Thyroid gland (tissue), 4 donors: ENCODE data around the gene OR51D1. TPM values are rescaled to one million over a fixed set of nuclear protein-coding genes. Genes with fewer than 3 reads are reported as not detected.

Experiments
- DNase-seq, 2 donors: peaks; one replicate each; pipeline ENCODE4 v3.0.0-alpha.2; 2019
- H3K27ac ChIP-seq, 3 donors: fragments of 200-600 bp; sonication (generic); 1 replicate in 2 of 3; 2 replicates in 1 of 3; pipeline ENCODE4 v1.5.1; 2016 to 2019; ENCODE audit warnings: mild to moderate bottlenecking in 1 of 3, moderate library complexity in 1 of 3
- H3K27me3 ChIP-seq: fragments of 200-600 bp; sonication (generic); one replicate; pipeline ENCODE4 v1.5.1; 2019
- H3K36me3 ChIP-seq, 2 donors: fragments of 200-600 bp; sonication (generic); one replicate each; pipeline ENCODE4 v1.5.1; 2016 to 2019
- H3K4me1 ChIP-seq, 2 donors: fragments of 200-600 bp; sonication (generic); one replicate each; pipeline ENCODE4 v1.5.1; 2017 to 2019
- H3K4me3 ChIP-seq, 3 donors: fragments of 200-600 bp; sonication (generic); replicated peaks in 1 of 3; 1 replicate in 2 of 3; 2 replicates in 1 of 3; pipeline ENCODE4 v1.5.1; 2016; ENCODE audit warnings: mild to moderate bottlenecking in 1 of 3
- H3K9me3 ChIP-seq: fragments of 200-600 bp; sonication (generic); one replicate; pipeline ENCODE4 v1.5.1; 2017
- CTCF ChIP-seq, 6 experiments: fragments of 200-600 bp in 3 of 6; fragments of 450-650 bp in 3 of 6; sonication (generic) in 3 of 6; IDR thresholded peaks; one replicate each; pipeline ENCODE4 v1.5.1; 2016 to 2019; ENCODE audit warnings: antibody characterized with exemption in 6 of 6, mild to moderate bottlenecking in 2 of 6, inconsistent platforms in 1 of 6, moderate library complexity in 1 of 6
- POLR2A ChIP-seq, 2 donors: fragments of 450-650 bp; IDR thresholded peaks; one replicate each; pipeline ENCODE4 v1.6.1; 2017; ENCODE audit warnings: antibody characterized with exemption in 2 of 2, mild to moderate bottlenecking in 2 of 2, moderate library complexity in 1 of 2
- WGBS, 2 donors: methylation state at CpG; one replicate each; pipeline ENCODE4 v1.1.5; 2017; 5-methylcytosine and 5-hydroxymethylcytosine counted together
- intact Hi-C: fragments of 100-400 bp; cut with DNase I; formaldehyde crosslinking; loops from one replicate; pipeline ENCODE4 v1.15.1; 2023
- total RNA-seq, 4 donors: library from RNA; depleted of rRNA; stranded (reverse); fragments of >200 nt; gene quantifications; one replicate each; pipeline ENCODE4 v1.2.3, GENCODE V29; 2016

OR51D1 gene
- not detected for total RNA-seq

GRCh38 chr11:4636962-4637661 is at the start of gene OR51D1:
TSS of gene OR51D1 (plus strand) at chr11:4637477. CDS start at chr11:4639791, 2,314 bp downstream.
- intact Hi-C loops: loop anchor here (5.0 kb wide), 1 partner anchor 370 kb away; no protein-coding TSS in a partner anchor

GRCh38 chr11:4589017-4589416 is 48.3 kb upstream of the OR51D1 start:
- intact Hi-C loops: no loop called here
- H3K36me3 ChIP-seq: no peaks in the 10 kb centered on the region
- no peaks in the 10 kb centered on the region for H3K9me3 ChIP-seq
- H3K27me3 ChIP-seq: no peaks in the 10 kb centered on the region
- no peak for TF ChIP-seq CTCF (IDR thresholded peaks at IDR 0.05)
- WGBS, 2 donors: 64 to 78% methylated on average over 3 of the region's 3 CpGs
- H3K4me1 ChIP-seq: no peaks in the 10 kb centered on the region
- no peak for DNase-seq
- H3K27ac ChIP-seq: no peak overlapping the region
- H3K4me3 ChIP-seq: no peak overlapping the region

More at GRCh38 chr11:4636962-4637661, at the start of gene OR51D1:
- no peak within 1 kb of the TSS for H3K27ac ChIP-seq
- H3K27me3 ChIP-seq: no peaks in the 10 kb centered on the region
- H3K9me3 ChIP-seq: no peaks in the 10 kb centered on the region
- DNase-seq: peak; percentile 73 to 80
- H3K4me1 ChIP-seq: no peaks in the 10 kb centered on the region
- 28 to 33% methylated on average over 18 to 21 of the region's 21 CpGs for WGBS, 2 donors
- TF ChIP-seq CTCF (IDR thresholded peaks at IDR 0.05): peak; percentile 73 to 89 (median 80)
- no peak for TF ChIP-seq POLR2A (IDR thresholded peaks at IDR 0.05)
- no peak within 1 kb of the TSS for H3K4me3 ChIP-seq
- no peaks in the 10 kb centered on the region for H3K36me3 ChIP-seq

GRCh38 chr11:4593739-4594138 is 43.5 kb upstream of the OR51D1 start, which contains the start of gene OR52I1:
TSS of gene OR52I1 (plus strand) at chr11:4594039. CDS start at chr11:4594039, 0 bp downstream.
- Histone ChIP-seq H3K9me3 (no peaks in the 10 kb centered on the region), H3K4me3 (no peak within 1 kb of the TSS), H3K27me3 (no peaks in the 10 kb centered on the region), H3K27ac (no peak within 1 kb of the TSS), H3K36me3 (peaks cover 5% of the 10 kb centered on the region in 2 donors), H3K4me1 (no peaks in the 10 kb centered on the region)
- no peak for DNase-seq
- TF ChIP-seq CTCF (IDR thresholded peaks at IDR 0.05) (no peak), POLR2A (IDR thresholded peaks at IDR 0.05) (no peak)
- intact Hi-C loops: no loop called here
- 78 to 83% methylated on average over 1 of the region's 1 CpG for WGBS, 2 donors

GRCh38 chr11:4605057-4605456 is 32.2 kb upstream of the OR51D1 start:
- TF ChIP-seq POLR2A (IDR thresholded peaks at IDR 0.05): no peak
- no peak for TF ChIP-seq CTCF (IDR thresholded peaks at IDR 0.05)
- intact Hi-C loops: no loop called here
- no peak overlapping the region for H3K27ac ChIP-seq
- H3K4me1 ChIP-seq: peaks cover 7 to 16% of the 10 kb centered on the region in 2 donors
- H3K4me3 ChIP-seq: no peak overlapping the region
- no peaks in the 10 kb centered on the region for H3K27me3 ChIP-seq
- no peak for DNase-seq
- peaks cover 24 to 29% of the 10 kb centered on the region in 2 donors for H3K36me3 ChIP-seq
- no peaks in the 10 kb centered on the region for H3K9me3 ChIP-seq
- whole genome bisulfite sequencing, 2 donors: 76 to 100% methylated on average over 3 to 4 of the region's 4 CpGs

GRCh38 chr11:4606231-4607015 is 30.9 kb upstream of the OR51D1 start:
- no peaks in the 10 kb centered on the region for H3K9me3 ChIP-seq
- H3K4me1 ChIP-seq: peaks cover 7 to 16% of the 10 kb centered on the region in 2 donors
- 76 to 84% methylated on average over 1 of the region's 1 CpG for WGBS, 2 donors
- peaks cover 10 to 15% of the 10 kb centered on the region in 2 donors for H3K36me3 ChIP-seq
- intact Hi-C loops: no loop called here
- H3K27me3 ChIP-seq: no peaks in the 10 kb centered on the region
- no peak overlapping the region for H3K27ac ChIP-seq
- no peak for DNase-seq
- TF ChIP-seq CTCF (IDR thresholded peaks at IDR 0.05): no peak
- no peak for TF ChIP-seq POLR2A (IDR thresholded peaks at IDR 0.05)
- H3K4me3 ChIP-seq: no peak overlapping the region
